Stimulated activated CD8-positive, alpha-beta memory T cell treated with anti-CD3 and anti-CD28 coated beads, Interleukin-15, amount 100 ng/mL, for 1 hour (primary cell): ENCODE data around the gene OR6V1.
"Not testable (repeated sequence)": the region's sequence is repeated elsewhere in the genome, so short reads cannot be mapped to it uniquely, and the experiment has no call there.

Source experiments
- DNase-seq: peaks from one replicate; pipeline ENCODE4 v3.0.0-alpha.2; 2020; ENCODE audit warnings: low read depth

OR6V1 gene

GRCh38 chr7:143043391-143043790, 8.8 kb upstream of the OR6V1 start:
- no peak for DNase-seq

GRCh38 chr7:143046426-143046851, 5.7 kb upstream of the OR6V1 start:
- no peak for DNase-seq

GRCh38 chr7:143047326-143047725, 4.8 kb upstream of the OR6V1 start:
- no peak for DNase-seq

- DNase-seq: no peak
Observed at GRCh38 chr7:143048827-143049226, 3.3 kb upstream of the OR6V1 start.

GRCh38 chr7:143049362-143049761, 2.8 kb upstream of the OR6V1 start:
- no peak for DNase-seq

GRCh38 chr7:143050931-143051330, 1.2 kb upstream of the OR6V1 start:
- no peak for DNase-seq

- no peak for DNase-seq
Observed at GRCh38 chr7:143054621-143055020, 2.5 kb downstream of the OR6V1 start.

- no peak for DNase-seq
Observed at GRCh38 chr7:143055754-143056153, 3.6 kb downstream of the OR6V1 start.

- DNase-seq: no peak
Observed at GRCh38 chr7:143063741-143064140, 11.6 kb downstream of the OR6V1 start.

GRCh38 chr7:143068446-143068845, 16.3 kb downstream of the OR6V1 start:
- no peak for DNase-seq

GRCh38 chr7:143069912-143070500, 17.9 kb downstream of the OR6V1 start:
- DNase-seq: no peak

GRCh38 chr7:143073556-143073955, 21.4 kb downstream of the OR6V1 start:
- no peak for DNase-seq

- no peak for DNase-seq
Observed at GRCh38 chr7:143074141-143074540, 22.0 kb downstream of the OR6V1 start.

- no peak for DNase-seq
Observed at GRCh38 chr7:143085109-143085508, 33.0 kb downstream of the OR6V1 start.

GRCh38 chr7:143085610-143086009, 33.5 kb downstream of the OR6V1 start:
- DNase-seq: not testable (repeated sequence)

GRCh38 chr7:143088549-143089231, 36.5 kb downstream of the OR6V1 start:
- DNase-seq: not testable (repeated sequence)

- DNase-seq: no peak
Observed at GRCh38 chr7:143096146-143096545, 44.0 kb downstream of the OR6V1 start.

- not testable (repeated sequence) for DNase-seq
Observed at GRCh38 chr7:143099579-143099978, 47.4 kb downstream of the OR6V1 start.
